CD14-positive monocyte (primary cell): ENCODE data around the gene DHRS12. TPM values are rescaled to one million over a fixed set of nuclear protein-coding genes. Genes with fewer than 3 reads are reported as not detected.

Experiments used
- DNase-seq, 3 donors: peaks; one replicate each; pipeline ENCODE4 v3.0.0-alpha.2; 2011 to 2022
- H2AFZ ChIP-seq: 2 replicates; pipeline ENCODE4 v1.6.0; 2012; ENCODE audit warnings: mild to moderate bottlenecking, low read depth, low read length, inconsistent platforms; ENCODE audit not compliant: insufficient read depth, poor library complexity, severe bottlenecking
- H3K27ac ChIP-seq, 2 donors: 1 replicate in 1 of 2; 2 replicates in 1 of 2; pipeline ENCODE4 v1.5.1; 2012 to 2013; ENCODE audit warnings: low read length in 2 of 2, control low read depth in 1 of 2, inconsistent platforms in 1 of 2, low read depth in 1 of 2, mild to moderate bottlenecking in 1 of 2
- H3K27me3 ChIP-seq, 2 donors: one replicate each; pipeline versions ENCODE4 v1.6.0 to v1.6.1; 2011 to 2013; ENCODE audit warnings: low read length in 2 of 2; ENCODE audit not compliant: control insufficient read depth in 2 of 2, insufficient read depth in 2 of 2
- H3K36me3 ChIP-seq, 2 donors: replicated peaks in 1 of 2; 1 replicate in 1 of 2; 2 replicates in 1 of 2; pipeline versions ENCODE4 v1.5.1 to v1.6.1; 2012 to 2013; ENCODE audit warnings: low read length in 2 of 2, control low read depth in 1 of 2, inconsistent platforms in 1 of 2, mild to moderate bottlenecking in 1 of 2; ENCODE audit not compliant: insufficient read depth in 2 of 2, control insufficient read depth in 1 of 2
- H3K4me1 ChIP-seq, 2 donors: 1 replicate in 1 of 2; 2 replicates in 1 of 2; pipeline versions ENCODE4 v1.5.1 to v1.6.1; 2012 to 2013; ENCODE audit warnings: low read length in 2 of 2, control low read depth in 1 of 2, inconsistent platforms in 1 of 2, mild to moderate bottlenecking in 1 of 2, moderate library complexity in 1 of 2; ENCODE audit not compliant: insufficient read depth in 2 of 2, control insufficient read depth in 1 of 2
- H3K4me2 ChIP-seq: replicated peaks from 2 replicates; pipeline ENCODE3; 2012; ENCODE audit warnings: low read length, moderate library complexity, mild to moderate bottlenecking; ENCODE audit not compliant: poor library complexity, severe bottlenecking; ENCODE audit errors: extremely low read depth
- H3K4me3 ChIP-seq, 3 experiments: fragments of 200-600 bp in 1 of 3; sonication (generic) in 1 of 3; replicated peaks in 1 of 3; 1 replicate in 2 of 3; 2 replicates in 1 of 3; pipeline ENCODE4 v1.5.1; 2011 to 2013; ENCODE audit warnings: low read length in 3 of 3, mild to moderate bottlenecking in 3 of 3, control low read depth in 2 of 3, low read depth in 2 of 3, inconsistent platforms in 1 of 3, moderate library complexity in 1 of 3
- H3K79me2 ChIP-seq: 2 replicates; pipeline ENCODE4 v1.6.0; 2012; ENCODE audit warnings: mild to moderate bottlenecking, control low read depth, inconsistent platforms, low read length, moderate library complexity; ENCODE audit not compliant: insufficient read depth
- H3K9ac ChIP-seq: 2 replicates; pipeline ENCODE4 v1.6.0; 2017; ENCODE audit warnings: low read length, mild to moderate bottlenecking; ENCODE audit not compliant: insufficient read depth, poor library complexity, severe bottlenecking
- H3K9me3 ChIP-seq, 2 donors: replicated peaks in 1 of 2; 1 replicate in 1 of 2; 2 replicates in 1 of 2; pipeline versions ENCODE4 v1.5.1 to v1.6.1; 2012 to 2013; ENCODE audit warnings: low read length in 2 of 2, control low read depth in 1 of 2; ENCODE audit not compliant: control insufficient read depth in 1 of 2, insufficient read depth in 1 of 2
- H4K20me1 ChIP-seq: 2 replicates; pipeline ENCODE4 v1.6.0; 2012; ENCODE audit warnings: mild to moderate bottlenecking, low read length, control low read depth, moderate library complexity; ENCODE audit not compliant: insufficient read depth
- H3K27ac Mint-ChIP-seq, 7 donors: one replicate each; pipeline ENCODE4 v1.8.0; 2020; ENCODE audit warnings: mild to moderate bottlenecking in 7 of 7, mixed read lengths in 7 of 7, moderate library complexity in 6 of 7, inconsistent platforms in 2 of 7
- H3K27me3 Mint-ChIP-seq, 3 donors: one replicate each; pipeline ENCODE4 v1.8.0; 2021 to 2022; ENCODE audit warnings: low read depth in 3 of 3, mild to moderate bottlenecking in 3 of 3, mixed read lengths in 3 of 3, moderate library complexity in 3 of 3, inconsistent platforms in 1 of 3
- H3K36me3 Mint-ChIP-seq, 2 donors: one replicate each; pipeline ENCODE4 v1.8.0; 2020; ENCODE audit warnings: mixed read lengths in 2 of 2, inconsistent platforms in 1 of 2, mild to moderate bottlenecking in 1 of 2
- H3K4me1 Mint-ChIP-seq: one replicate; pipeline ENCODE4 v1.8.0; 2020; ENCODE audit warnings: mild to moderate bottlenecking, mixed read lengths
- H3K4me3 Mint-ChIP-seq, 2 donors: one replicate each; pipeline ENCODE4 v1.8.0; 2020; ENCODE audit warnings: mild to moderate bottlenecking in 2 of 2, mixed read lengths in 2 of 2, moderate library complexity in 1 of 2
- H3K9me3 Mint-ChIP-seq, 7 donors: one replicate each; pipeline ENCODE4 v1.8.0; 2020 to 2022; ENCODE audit warnings: mixed read lengths in 7 of 7, mild to moderate bottlenecking in 6 of 7, moderate library complexity in 6 of 7, inconsistent platforms in 2 of 7
- whole genome bisulfite sequencing: methylation state at CpG from one replicate; pipeline ENCODE4 v1.1.5; 2013; ENCODE audit warnings: missing lambda C conversion rate; ENCODE audit not compliant: insufficient coverage; 5-methylcytosine and 5-hydroxymethylcytosine counted together
- intact Hi-C, 2 donors: fragments of 100-400 bp; cut with micrococcal nuclease; formaldehyde crosslinking; loops; one replicate each; pipeline versions ENCODE4 v1.15.0 to v1.15.1; 2023
- polyA plus RNA-seq, 3 donors: library from polyadenylated mRNA; depleted of rRNA in 1 of 3; unstranded in 2 of 3; stranded (reverse) in 1 of 3; fragments of 300-500 nt in 2 of 3; fragments of >200 nt in 1 of 3; fragmentation: Illumina TruSeq in 2 of 3; gene quantifications; 1 replicate in 2 of 3; 2 replicates in 1 of 3; pipeline ENCODE4 v1.2.3, GENCODE V29; 2012 to 2021
- TF ChIP-seq, protein P1 (sequence below): fragments of 200-600 bp; IDR thresholded peaks from one replicate; pipeline ENCODE4 v1.8.0; 2022; ENCODE audit warnings: antibody characterized with exemption, mild to moderate bottlenecking

Gene DHRS12
- polyA plus RNA-seq, 3 donors: 7.6 to 20.2 (median 20.0) TPM

DNA sequence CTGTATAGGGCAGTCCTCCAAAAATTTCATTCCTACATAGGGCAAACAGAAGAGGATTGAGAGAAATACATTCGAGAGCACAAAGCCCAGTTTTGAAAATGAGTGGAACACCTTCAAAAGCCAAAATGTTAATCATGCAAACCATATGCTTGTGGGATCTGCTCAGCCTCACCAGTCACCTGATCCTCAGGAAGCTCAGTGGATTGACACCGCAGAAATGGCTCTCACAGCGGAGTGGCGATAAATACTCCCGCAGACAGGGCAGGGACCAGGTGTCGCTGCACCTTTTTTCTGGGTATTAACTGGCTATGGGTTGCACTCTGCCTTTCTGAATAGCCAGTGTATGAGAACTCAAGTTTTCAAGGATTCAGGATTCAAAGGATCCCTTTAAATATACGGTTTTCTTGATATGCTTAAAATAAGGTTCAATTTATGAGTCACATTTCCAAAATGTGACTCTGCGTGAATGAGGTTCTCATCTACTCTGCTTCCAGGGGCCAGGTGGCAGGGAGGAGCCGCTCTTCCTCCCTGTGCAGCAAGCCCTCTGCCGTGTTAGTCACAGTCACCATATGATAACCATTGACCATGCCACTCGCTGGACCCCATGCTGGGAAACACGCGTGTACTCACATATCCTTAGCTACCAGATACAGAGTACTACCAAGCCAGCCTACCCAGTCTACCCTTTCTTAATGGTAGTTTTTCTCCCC, 18.3 kb upstream of the DHRS12 start:
- H3K4me2 ChIP-seq: peak overlapping the region; percentile 56
- H3K36me3 ChIP-seq: no peaks in the 10 kb centered on the region
- 35% methylated on average over 9 of the region's 13 CpGs for WGBS
- H3K9ac ChIP-seq: no peak overlapping the region
- H4K20me1 ChIP-seq: no peaks in the 10 kb centered on the region
- peak overlapping the region in 1 of 3 experiments; percentile 44 for H3K4me3 ChIP-seq
- H3K79me2 ChIP-seq: no peaks in the 10 kb centered on the region
- peak overlapping the region; percentile 49 to 83 for H3K27ac ChIP-seq
- Mint-ChIP-seq H3K9me3 (no peaks in the 10 kb centered on the region), H3K4me3 (peak overlapping the region; percentile 27 to 51), H3K36me3 (no peaks in the 10 kb centered on the region), H3K27ac (peak overlapping the region; percentile 78 to 88 (median 84)), H3K27me3 (no peaks in the 10 kb centered on the region), H3K4me1 (peaks cover 97% of the 10 kb centered on the region)
- no peak overlapping the region for H2AFZ ChIP-seq
- TF ChIP-seq, protein P1, sequence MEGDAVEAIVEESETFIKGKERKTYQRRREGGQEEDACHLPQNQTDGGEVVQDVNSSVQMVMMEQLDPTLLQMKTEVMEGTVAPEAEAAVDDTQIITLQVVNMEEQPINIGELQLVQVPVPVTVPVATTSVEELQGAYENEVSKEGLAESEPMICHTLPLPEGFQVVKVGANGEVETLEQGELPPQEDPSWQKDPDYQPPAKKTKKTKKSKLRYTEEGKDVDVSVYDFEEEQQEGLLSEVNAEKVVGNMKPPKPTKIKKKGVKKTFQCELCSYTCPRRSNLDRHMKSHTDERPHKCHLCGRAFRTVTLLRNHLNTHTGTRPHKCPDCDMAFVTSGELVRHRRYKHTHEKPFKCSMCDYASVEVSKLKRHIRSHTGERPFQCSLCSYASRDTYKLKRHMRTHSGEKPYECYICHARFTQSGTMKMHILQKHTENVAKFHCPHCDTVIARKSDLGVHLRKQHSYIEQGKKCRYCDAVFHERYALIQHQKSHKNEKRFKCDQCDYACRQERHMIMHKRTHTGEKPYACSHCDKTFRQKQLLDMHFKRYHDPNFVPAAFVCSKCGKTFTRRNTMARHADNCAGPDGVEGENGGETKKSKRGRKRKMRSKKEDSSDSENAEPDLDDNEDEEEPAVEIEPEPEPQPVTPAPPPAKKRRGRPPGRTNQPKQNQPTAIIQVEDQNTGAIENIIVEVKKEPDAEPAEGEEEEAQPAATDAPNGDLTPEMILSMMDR: no peak
- peak in 1 of 3 donors; percentile 54 for DNase-seq
- H3K9me3 ChIP-seq: no peaks in the 10 kb centered on the region
- intact Hi-C loops: loop anchor here in 1 of 2 donors (10.0 kb wide), 1 partner anchor 193 kb away; the partner anchor contains the start of genes ALG11 and ATP7B
- peaks cover 88 to 91% of the 10 kb centered on the region in 2 donors for H3K4me1 ChIP-seq
- no peaks in the 10 kb centered on the region for H3K27me3 ChIP-seq

DNA sequence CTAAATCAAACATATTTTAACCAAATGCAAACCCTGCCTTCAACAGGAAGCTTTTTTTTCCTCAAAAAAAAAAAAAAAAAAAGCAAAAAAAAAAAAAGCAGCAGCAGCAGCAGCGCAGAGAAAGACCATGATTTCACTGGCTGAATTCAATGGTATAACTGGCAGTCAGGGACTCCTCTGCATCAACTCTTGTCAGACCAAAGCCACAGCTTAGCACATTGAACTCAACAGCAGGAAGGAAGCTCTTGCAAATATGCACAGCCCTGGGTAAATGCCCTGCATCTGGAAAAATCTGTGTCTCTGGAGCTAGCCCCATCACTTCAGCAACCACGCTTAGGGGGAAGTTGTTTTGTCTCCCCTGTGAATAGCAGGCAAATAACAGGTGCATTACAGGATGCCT, 17.6 kb upstream of the DHRS12 start:
- WGBS: no CpG with 5 or more reads among the region's 2 CpGs
- Mint-ChIP-seq H3K4me3 (peak overlapping the region; percentile 7 to 51), H3K4me1 (peaks cover 93% of the 10 kb centered on the region), H3K27ac (peak overlapping the region; percentile 78 to 88 (median 84)), H3K36me3 (no peaks in the 10 kb centered on the region), H3K27me3 (peaks cover 0 to 1% (median 0%) of the 10 kb centered on the region in 3 donors), H3K9me3 (no peaks in the 10 kb centered on the region)
- H3K4me3 ChIP-seq: peak overlapping the region in 1 of 3 experiments; percentile 44
- TF ChIP-seq, protein P1: no peak
- no peaks in the 10 kb centered on the region for H3K9me3 ChIP-seq
- no peak overlapping the region for H2AFZ ChIP-seq
- no peaks in the 10 kb centered on the region for H3K79me2 ChIP-seq
- no peak overlapping the region for H3K9ac ChIP-seq
- H3K36me3 ChIP-seq: no peaks in the 10 kb centered on the region
- peak overlapping the region in 1 of 2 donors; percentile 83 for H3K27ac ChIP-seq
- H3K27me3 ChIP-seq: no peaks in the 10 kb centered on the region
- intact Hi-C loops: loop anchor here in 1 of 2 donors (10.0 kb wide), 1 partner anchor 193 kb away; the partner anchor contains the start of genes ALG11 and ATP7B
- peak in 2 of 3 donors; percentile 40 to 41 for DNase-seq
- no peaks in the 10 kb centered on the region for H4K20me1 ChIP-seq
- H3K4me1 ChIP-seq: peaks cover 82 to 87% of the 10 kb centered on the region in 2 donors
- H3K4me2 ChIP-seq: peak overlapping the region; percentile 56
